GM12878 (cell line): Measurements from ENCODE around the gene CFLAR. TPM values are rescaled to one million over a fixed set of nuclear protein-coding genes. Genes with fewer than 3 reads are reported as not detected.
"Not testable (repeated sequence)": the region's sequence is repeated elsewhere in the genome, so short reads cannot be mapped to it uniquely, and the experiment has no call there.

Experiments used
- ATAC-seq: fragments of 200-7000 bp; cut with Tn5 transposase; 3 replicates; pipeline ENCODE4 v1.9.1; 2020; ENCODE audit warnings: mild to moderate bottlenecking, moderate library complexity
- BruUV-seq: library from RNA; stranded (reverse); fragments of 400-500 nt; replicated peaks from 2 replicates; lab custom pipeline; 2021; lab: Mats Ljungman, UMichigan
- CTCF ChIA-PET: fragments of 300-600 bp; sonication (Branson Sonifier 250); formaldehyde crosslinking; extraction: SDS; loops from one replicate; lab custom pipeline; 2021; ENCODE audit warnings: inconsistent platforms; lab: Yijun Ruan, JAX
- POLR2A ChIA-PET: fragments of 350-600 bp; formaldehyde crosslinking; extraction: SDS; loops from one replicate; lab custom pipeline; 2021; ENCODE audit warnings: inconsistent platforms; lab: Charles Lee
- RAD21 ChIA-PET: fragments of 300-600 bp; sonication (Branson Sonifier 250); formaldehyde crosslinking; loops from one replicate; lab custom pipeline; 2023; ENCODE audit warnings: antibody characterized with exemption; ENCODE audit not compliant: unreplicated experiment; lab: Charles Lee
- SMC1A ChIA-PET: fragments of 300-600 bp; sonication (Branson Sonifier 250); formaldehyde crosslinking; loops from one replicate; lab custom pipeline; 2023; ENCODE audit not compliant: unreplicated experiment, uncharacterized antibody; lab: Charles Lee
- DNase-seq: peaks from one replicate; pipeline ENCODE4 v3.0.0-alpha.2; 2011; ENCODE audit warnings: low read depth, low spot score
- FAIRE-seq: peaks from 3 replicates; lab custom pipeline; 2011; peaks lifted over from hg19 to GRCh38; lab: Jason Lieb, UNC
- H2AFZ ChIP-seq: 2 replicates; pipeline ENCODE4 v1.6.0; 2011; ENCODE audit warnings: low read depth, low read length, control low read depth; ENCODE audit not compliant: control insufficient read depth
- H3K27ac ChIP-seq: 2 replicates; pipeline ENCODE4 v1.5.1; 2011; ENCODE audit warnings: control low read depth; ENCODE audit not compliant: control insufficient read depth, insufficient read depth
- H3K27me3 ChIP-seq, 2 experiments: replicated peaks in 1 of 2; 2 replicates each; pipeline versions ENCODE4 v1.6.0 to v1.6.1; 2011; ENCODE audit warnings: low read length in 1 of 2; ENCODE audit not compliant: control insufficient read depth in 2 of 2, insufficient read depth in 2 of 2
- H3K36me3 ChIP-seq, 2 experiments: 2 replicates each; pipeline ENCODE4 v1.5.1; 2011; ENCODE audit warnings: low read length in 1 of 2; ENCODE audit not compliant: control insufficient read depth in 2 of 2, insufficient read depth in 2 of 2
- H3K4me1 ChIP-seq: 2 replicates; pipeline ENCODE4 v1.6.1; 2011; ENCODE audit warnings: mild to moderate bottlenecking, low read length, moderate library complexity, mixed read lengths; ENCODE audit not compliant: control insufficient read depth, insufficient read depth
- H3K4me2 ChIP-seq: 2 replicates; pipeline ENCODE4 v1.6.0; 2011; ENCODE audit warnings: control low read depth; ENCODE audit not compliant: control insufficient read depth, insufficient read depth
- H3K4me3 ChIP-seq: fragments of 200-600 bp; sonication (generic); 2 replicates; pipeline ENCODE4 v1.5.1; 2016
- H3K79me2 ChIP-seq: 2 replicates; pipeline ENCODE4 v1.6.0; 2011; ENCODE audit warnings: low read length; ENCODE audit not compliant: control insufficient read depth, insufficient read depth
- H3K9ac ChIP-seq: 2 replicates; pipeline ENCODE4 v1.8.0; 2011; ENCODE audit warnings: low read length, control low read depth, mixed read lengths; ENCODE audit not compliant: control insufficient read depth, insufficient read depth
- H3K9me3 ChIP-seq: replicated peaks from 3 replicates; pipeline ENCODE4 v1.5.1; 2011; ENCODE audit warnings: mild to moderate bottlenecking, low read length; ENCODE audit not compliant: control insufficient read depth, insufficient read depth
- H4K20me1 ChIP-seq: 2 replicates; pipeline ENCODE4 v1.6.0; 2011; ENCODE audit not compliant: control insufficient read depth, insufficient read depth
- CREB1 ChIP-seq: IDR thresholded peaks from 2 replicates; pipeline ENCODE4 v1.6.1; 2012; ENCODE audit warnings: low read depth, mild to moderate bottlenecking, inconsistent platforms
- MEF2B ChIP-seq: fragments of 450-650 bp; IDR thresholded peaks from 2 replicates; pipeline ENCODE4 v1.6.1; 2018; ENCODE audit warnings: mild to moderate bottlenecking, moderate library complexity; ENCODE audit not compliant: partially characterized antibody, poor library complexity, severe bottlenecking
- MTA2 ChIP-seq: fragments of 450-650 bp; IDR thresholded peaks from 2 replicates; pipeline ENCODE4 v1.6.1; 2016; ENCODE audit warnings: low read depth, mild to moderate bottlenecking, moderate library complexity
- MXI1 ChIP-seq: fragments of 150-350 bp; IDR thresholded peaks from 2 replicates; pipeline ENCODE4 v1.6.1; 2011; ENCODE audit warnings: low read depth, mild to moderate bottlenecking, inconsistent platforms, low read length, improper control_type of control experiment
- PML ChIP-seq: IDR thresholded peaks from 2 replicates; pipeline ENCODE4 v1.6.1; 2012; ENCODE audit warnings: low read length, inconsistent platforms
- RAD21 ChIP-seq: IDR thresholded peaks from 2 replicates; pipeline ENCODE4 v1.6.1; 2011; ENCODE audit warnings: mild to moderate bottlenecking, low read depth, low read length, moderate library complexity; ENCODE audit not compliant: insufficient read depth
- RBBP5 ChIP-seq: fragments of 200-600 bp; sonication (generic); conservative IDR thresholded peaks from 2 replicates; pipeline ENCODE4 v1.6.1; 2016
- RUNX3 ChIP-seq: IDR thresholded peaks from 2 replicates; pipeline ENCODE4 v1.6.1; 2012; ENCODE audit warnings: low read length, inconsistent platforms
- SIN3A ChIP-seq: IDR thresholded peaks from 2 replicates; pipeline ENCODE4 v1.6.1; 2012; ENCODE audit warnings: low read depth, low read length, improper control_type of control experiment
- SREBF1 ChIP-seq: IDR thresholded peaks from 2 replicates; pipeline ENCODE4 v1.6.1; 2012; ENCODE audit warnings: mild to moderate bottlenecking, low read length
- TCF12 ChIP-seq: IDR thresholded peaks from 2 replicates; pipeline ENCODE4 v1.6.1; 2011; ENCODE audit warnings: low read depth, mild to moderate bottlenecking, low read length
- YY1 ChIP-seq: IDR thresholded peaks from 2 replicates; pipeline ENCODE4 v1.6.1; 2011; ENCODE audit warnings: low read depth, mild to moderate bottlenecking, low read length
- WGBS: methylation state at CpG from one replicate; pipeline ENCODE4 v1.1.6; 2016; ENCODE audit warnings: low lambda C conversion rate; ENCODE audit not compliant: insufficient replicate concordance, insufficient coverage; ENCODE audit errors: missing lambda C conversion rate; 5-methylcytosine and 5-hydroxymethylcytosine counted together
- in situ Hi-C: fragments of 300-500 bp; cut with MboI; formaldehyde crosslinking; loops from 9 replicates; pipeline ENCODE4 v1.14.3; 2018; ENCODE audit warnings: mixed read lengths
- intact Hi-C: fragments of 100-400 bp; cut with micrococcal nuclease; formaldehyde crosslinking; loops from one replicate; pipeline ENCODE4 v1.14.2; 2022; ENCODE audit not compliant: unreplicated experiment
- polyA plus RNA-seq, 11 experiments: library from polyadenylated mRNA; depleted of rRNA in 4 of 11; unstranded in 6 of 11; stranded (reverse) in 5 of 11; fragments of >200 nt; fragmentation: Nextera tagmentation in 4 of 11; fragmentation: Illumina TruSeq in 1 of 11; extraction: Ambion mirVana in 4 of 11; extraction: Trizol in 1 of 11; gene quantifications; 1 replicate in 1 of 11; 2 replicates in 10 of 11; pipeline versions ENCODE4 v1.2.1 to v1.2.3, GENCODE V29; 2011 to 2016; ENCODE audit warnings: inconsistent platforms in 2 of 11, missing spikeins in 2 of 11, low read depth in 1 of 11
- total RNA-seq, 4 experiments: library from RNA; depleted of rRNA in 3 of 4; stranded (reverse); fragments of >200 nt in 3 of 4; fragmentation: Illumina TruSeq in 1 of 4; extraction: Trizol in 1 of 4; gene quantifications; 2 replicates each; pipeline versions ENCODE4 v1.2.1 to v1.2.3, GENCODE V29; 2013 to 2021

CFLAR gene
- total and polyA plus RNA-seq, 10 of the 15 experiments (the other 5 are each of a cell fraction or from before 2014, with no cell fraction given), result 80.6 to 181 (median 101) TPM

DNA sequence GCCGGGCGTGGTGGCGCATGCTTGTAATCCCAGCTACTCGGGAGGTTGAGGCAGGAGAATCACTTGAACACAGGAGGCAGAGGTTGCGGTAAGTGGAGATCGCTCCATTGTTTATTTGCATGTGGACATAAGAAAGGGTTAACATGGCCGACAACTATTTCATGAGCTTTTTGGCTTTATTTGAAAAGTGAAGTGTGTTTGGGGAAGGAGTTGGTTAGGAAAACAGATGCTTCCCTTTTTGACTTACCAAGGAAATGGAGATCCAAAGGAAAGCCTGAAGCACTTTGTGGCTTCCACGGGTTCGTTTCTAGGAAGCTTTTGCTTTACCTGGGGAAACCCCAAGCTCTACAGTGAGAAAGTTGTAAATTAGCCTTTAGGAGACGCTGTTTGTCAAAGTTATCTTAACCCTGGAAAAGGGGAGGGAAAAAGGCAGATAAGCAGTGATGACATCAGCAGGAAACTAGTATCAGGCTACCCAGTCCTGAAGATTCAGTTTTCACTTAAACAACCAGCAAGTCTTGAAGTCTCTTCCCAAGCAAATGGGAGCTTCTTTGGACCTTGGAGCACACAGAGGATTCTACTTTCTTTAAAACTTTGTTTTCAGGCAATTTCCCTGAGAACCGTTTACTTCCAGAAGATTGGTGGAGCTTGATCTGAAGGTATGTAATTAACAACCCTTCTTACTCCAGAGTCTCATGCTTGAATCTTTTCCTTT is 66.8 kb downstream of the CFLAR start, which contains the start of gene CASP10 (continued):
- TF ChIP-seq MEF2B (peak; percentile 26), YY1 (peak; percentile 72), RBBP5 (no peak), SREBF1 (no peak), PML (0 out of 2 replicates have a peak, but pooled peaks have one; percentile 14), MXI1 (peak; percentile 14; the same call in 1 of the 2 replicates), RAD21 (peak; percentile 87), CREB1 (0 out of 2 replicates have a peak, but pooled peaks have one; percentile 54), TCF12 (no peak)

DNA sequence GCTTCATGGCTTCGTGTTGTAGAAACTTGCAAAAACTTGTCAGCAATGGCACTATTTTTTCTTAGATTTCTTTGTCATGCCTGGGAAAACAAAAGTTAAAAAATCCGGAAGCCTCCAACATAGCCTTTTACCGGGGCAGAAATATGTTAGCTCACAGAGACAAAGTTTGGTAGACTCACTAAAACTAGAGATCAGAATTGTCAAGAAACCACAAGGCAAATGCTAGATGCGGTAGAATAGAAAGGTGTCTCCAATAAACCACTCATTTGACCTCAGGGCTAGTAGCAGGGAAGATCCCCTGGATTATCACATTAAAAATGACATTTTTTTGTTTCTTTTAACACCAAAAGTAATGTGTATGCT is 67.4 kb downstream of the CFLAR start:
- H3K79me2 ChIP-seq, result no peaks in the 10 kb centered on the region; the same call in 1 of the 2 replicates
- 1% methylated on average over 4 of the region's 4 CpGs for WGBS
- TSS peak; percentile 84 for BruUV-seq
- H3K9me3 ChIP-seq, result peaks cover 7% of the 10 kb centered on the region; the same call in 2 of the 3 replicates
- ChIA-PET RAD21 (interaction anchor here (0.9 to 4.3 kb wide), 36 partner anchors 9 to 597 kb away, joined by 3 to 279 read pairs (median 5); partner anchors contain the start of genes ALS2, CASP8, CFLAR and FLACC1), SMC1A (interaction anchor here (0.5 to 3.7 kb wide), 44 partner anchors 8 to 992 kb away, joined by 3 to 285 read pairs (median 4); partner anchors contain the start of genes CASP8, CFLAR, NIF3L1 and ORC2), POLR2A (interaction anchor here (0.6 to 2.6 kb wide), 13 partner anchors 11 to 470 kb away, joined by 3 to 69 read pairs (median 5); partner anchors contain the start of gene CLK1), CTCF (interaction anchor here (0.8 to 4.4 kb wide), 50 partner anchors 9 to 700 kb away, joined by 3 to 390 read pairs (median 6); partner anchors contain the start of genes ALS2, CASP8, CLK1 and FLACC1)
- H3K27me3 ChIP-seq, result no peaks in the 10 kb centered on the region; a peak in 2 of 4 replicates
- no peaks in the 10 kb centered on the region for H4K20me1 ChIP-seq
- peak overlapping the region; percentile 70 for H3K4me3 ChIP-seq
- H2AFZ ChIP-seq, result peak overlapping the region; percentile 89
- DNase-seq (no peak), FAIRE-seq (no peak), ATAC-seq (peak; percentile 22; the same call in 2 of the 3 replicates)
- peak overlapping the region; percentile 44; the same call in 1 of the 2 replicates for H3K9ac ChIP-seq
- no peaks in the 10 kb centered on the region for H3K36me3 ChIP-seq
- in situ Hi-C loops (no loop called here), intact Hi-C loops (loop anchor here (1.0 kb wide), 2 partner anchors 49 to 181 kb away; no protein-coding TSS in a partner anchor)
- H3K27ac ChIP-seq, result peak overlapping the region; percentile 1; the same call in 1 of the 2 replicates
- TF ChIP-seq SIN3A (peak; percentile 18; the same call in 1 of the 2 replicates), RUNX3 (peak; percentile 37; the same call in 1 of the 2 replicates), MTA2 (no peak)
- H3K4me1 ChIP-seq, result no peaks in the 10 kb centered on the region
- peak overlapping the region; percentile 65; the same call in 1 of the 2 replicates for H3K4me2 ChIP-seq

DNA sequence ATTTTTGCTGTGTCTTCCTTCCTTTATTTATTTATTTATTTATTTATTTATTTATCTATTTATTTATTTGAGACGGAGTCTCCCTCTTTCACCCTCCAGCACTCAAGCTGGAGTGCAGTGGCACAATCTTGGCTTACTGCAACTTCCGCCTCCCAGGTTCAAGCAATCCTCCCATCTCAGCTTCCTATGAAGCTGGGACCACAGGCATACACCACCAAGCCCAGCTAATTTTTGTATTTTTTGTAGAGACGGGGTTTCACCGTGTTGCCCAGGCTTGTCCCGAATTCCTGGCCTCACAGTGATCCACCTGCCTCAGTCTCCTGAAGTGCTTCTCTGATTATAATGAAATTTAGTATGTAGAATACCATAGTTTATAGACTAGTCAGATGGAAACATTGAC is 67.9 kb downstream of the CFLAR start:
- ChIA-PET CTCF (interaction anchor here (0.9 to 4.4 kb wide), 23 partner anchors 8 to 700 kb away, joined by 3 to 390 read pairs (median 8); partner anchors contain the start of gene CLK1), RAD21 (interaction anchor here (0.9 to 4.3 kb wide), 21 partner anchors 8 to 597 kb away, joined by 3 to 279 read pairs (median 9); partner anchors contain the start of genes ALS2, CASP8, CFLAR and FLACC1), SMC1A (interaction anchor here (0.5 to 3.7 kb wide), 22 partner anchors 10 to 992 kb away, joined by 3 to 285 read pairs (median 6); partner anchors contain the start of genes CASP8 and ORC2), POLR2A (interaction anchor here (0.6 to 2.6 kb wide), 7 partner anchors 11 to 470 kb away, joined by 3 to 69 read pairs (median 6); partner anchors contain the start of gene CLK1)
- H3K9me3 ChIP-seq, H2AFZ ChIP-seq, H3K27me3 ChIP-seq, DNase-seq, FAIRE-seq, H3K79me2 ChIP-seq, H3K9ac ChIP-seq, H3K27ac ChIP-seq, in situ Hi-C loops, BruUV-seq, H3K36me3 ChIP-seq, H4K20me1 ChIP-seq, H3K4me1 ChIP-seq: not testable (repeated sequence)
- 15% methylated on average over 5 of the region's 5 CpGs for WGBS
- ATAC-seq, result peak; percentile 22; the same call in 2 of the 3 replicates
- Histone ChIP-seq H3K4me2 (peak overlapping the region; percentile 21; the same call in 1 of the 2 replicates), H3K4me3 (peak overlapping the region; percentile 61)
- intact Hi-C loops, result loop anchor here (1.0 kb wide), 2 partner anchors 48 to 180 kb away; no protein-coding TSS in a partner anchor
